Hematopoietic multipotent progenitor cell treated with erythropoietin and hydrocortisone succinate and interleukin-3 and kit ligand, for 15 days (in vitro differentiated cells): ENCODE data around the gene VSTM2B.

Experiments used
- DNase-seq: peaks from one replicate; pipeline ENCODE4 v3.0.0-alpha.2; 2015; ENCODE audit warnings: low spot score

The VSTM2B gene

GRCh38 chr19:29515706-29516357 is 10.0 kb upstream of the VSTM2B start:
- no peak for DNase-seq

GRCh38 chr19:29516358-29516725 is 9.5 kb upstream of the VSTM2B start:
- no peak for DNase-seq

- DNase-seq, result no peak
Measured at GRCh38 chr19:29516821-29517395, 8.9 kb upstream of the VSTM2B start.

- DNase-seq, result no peak
Measured at GRCh38 chr19:29517412-29517811, 8.4 kb upstream of the VSTM2B start.

GRCh38 chr19:29517946-29518345 is 7.8 kb upstream of the VSTM2B start:
- no peak for DNase-seq

- DNase-seq, result no peak
Measured at GRCh38 chr19:29519146-29519545, 6.6 kb upstream of the VSTM2B start.

- no peak for DNase-seq
Measured at GRCh38 chr19:29519931-29520330, 5.9 kb upstream of the VSTM2B start.

- no peak for DNase-seq
Measured at GRCh38 chr19:29520390-29520789, 5.4 kb upstream of the VSTM2B start.

GRCh38 chr19:29521291-29522075 is 4.3 kb upstream of the VSTM2B start:
- no peak for DNase-seq

- no peak for DNase-seq
Measured at GRCh38 chr19:29523568-29523967, 2.2 kb upstream of the VSTM2B start.

- DNase-seq, result no peak
Measured at GRCh38 chr19:29524201-29524911, 1.4 kb upstream of the VSTM2B start.

- no peak for DNase-seq
Measured at GRCh38 chr19:29524912-29525831, 622 bp upstream of the VSTM2B start.

- DNase-seq, result no peak
Measured at GRCh38 chr19:29526730-29527499, 1.1 kb downstream of the VSTM2B start.

- DNase-seq, result no peak
Measured at GRCh38 chr19:29527500-29528328, 1.9 kb downstream of the VSTM2B start.

GRCh38 chr19:29528350-29528945 is 2.7 kb downstream of the VSTM2B start:
- DNase-seq, result no peak

GRCh38 chr19:29528946-29529645 is 3.3 kb downstream of the VSTM2B start:
- DNase-seq, result no peak

- no peak for DNase-seq
Measured at GRCh38 chr19:29529646-29530539, 4.1 kb downstream of the VSTM2B start.
